HG03159 (cell line): ENCODE measurements around the gene FAM124A.

Source experiments
- ATAC-seq: cut with Tn5 transposase; IDR thresholded peaks from one replicate; pipeline ENCODE4 v1.9.1; 2021; ENCODE audit warnings: mild to moderate bottlenecking, moderate library complexity; ENCODE audit not compliant: unreplicated experiment

Gene FAM124A

DNA sequence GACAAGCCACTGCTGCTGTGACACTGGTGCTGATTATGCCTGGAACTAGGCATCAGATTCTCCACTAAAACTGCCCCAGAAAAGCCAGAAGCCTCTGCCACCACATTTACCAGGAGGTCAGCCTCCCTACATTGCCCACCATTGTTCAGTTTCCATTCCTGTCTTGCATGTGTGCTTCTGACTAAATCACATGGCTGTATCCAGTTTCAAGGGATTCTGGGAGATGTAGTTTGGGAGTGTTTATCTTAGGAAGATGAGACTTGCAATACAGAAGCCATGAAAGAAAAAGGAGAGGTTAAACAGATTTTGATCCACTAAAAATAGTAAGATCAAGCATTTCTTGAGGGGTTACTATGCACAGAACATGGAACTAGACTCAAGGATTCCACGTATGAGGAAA is 76.6 kb downstream of the FAM124A start:
- no peak for ATAC-seq

DNA sequence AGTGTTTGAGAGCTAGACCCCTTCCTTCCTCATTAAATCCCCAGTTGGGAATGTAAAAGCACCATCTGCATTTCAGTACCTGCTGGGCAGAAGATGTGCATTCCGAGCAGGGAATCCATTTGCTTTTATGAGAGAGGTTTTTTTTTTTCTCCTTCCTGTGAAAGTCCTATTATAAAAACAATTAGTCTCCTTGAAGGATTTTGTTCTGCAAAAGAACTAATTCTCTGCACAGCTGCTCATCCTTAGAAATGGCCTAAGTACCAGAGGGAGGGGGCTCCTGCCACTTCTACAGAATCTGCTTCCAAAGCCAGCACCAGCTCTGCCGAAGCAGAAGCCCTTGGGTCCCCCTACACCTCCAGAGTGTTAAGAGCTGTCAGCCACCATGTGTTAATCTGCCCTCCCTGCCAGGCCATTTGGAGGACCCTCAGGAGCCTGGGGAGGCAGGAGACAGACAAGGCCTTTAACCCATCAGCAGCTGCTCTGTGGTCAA is 80.9 kb downstream of the FAM124A start:
- no peak for ATAC-seq

DNA sequence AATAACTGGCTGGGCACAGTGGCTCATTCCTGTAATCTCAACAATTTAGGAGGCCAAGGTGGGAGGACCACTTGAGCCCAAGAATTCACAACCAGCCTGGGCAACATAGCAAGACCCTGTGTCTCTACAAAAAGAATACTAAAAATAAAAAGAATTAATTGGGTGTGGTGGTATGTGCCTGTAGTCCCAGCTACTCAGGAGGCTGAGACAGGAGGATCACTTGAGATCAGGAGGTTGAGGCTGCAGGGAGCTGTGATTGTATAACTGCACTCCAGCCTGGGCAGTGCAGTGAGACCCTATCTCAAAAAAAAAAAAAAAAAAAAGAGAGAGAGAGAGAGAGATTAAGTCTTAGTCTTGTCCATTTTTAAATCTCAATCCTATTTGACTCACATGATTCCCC is 81.7 kb downstream of the FAM124A start:
- no peak for ATAC-seq

DNA sequence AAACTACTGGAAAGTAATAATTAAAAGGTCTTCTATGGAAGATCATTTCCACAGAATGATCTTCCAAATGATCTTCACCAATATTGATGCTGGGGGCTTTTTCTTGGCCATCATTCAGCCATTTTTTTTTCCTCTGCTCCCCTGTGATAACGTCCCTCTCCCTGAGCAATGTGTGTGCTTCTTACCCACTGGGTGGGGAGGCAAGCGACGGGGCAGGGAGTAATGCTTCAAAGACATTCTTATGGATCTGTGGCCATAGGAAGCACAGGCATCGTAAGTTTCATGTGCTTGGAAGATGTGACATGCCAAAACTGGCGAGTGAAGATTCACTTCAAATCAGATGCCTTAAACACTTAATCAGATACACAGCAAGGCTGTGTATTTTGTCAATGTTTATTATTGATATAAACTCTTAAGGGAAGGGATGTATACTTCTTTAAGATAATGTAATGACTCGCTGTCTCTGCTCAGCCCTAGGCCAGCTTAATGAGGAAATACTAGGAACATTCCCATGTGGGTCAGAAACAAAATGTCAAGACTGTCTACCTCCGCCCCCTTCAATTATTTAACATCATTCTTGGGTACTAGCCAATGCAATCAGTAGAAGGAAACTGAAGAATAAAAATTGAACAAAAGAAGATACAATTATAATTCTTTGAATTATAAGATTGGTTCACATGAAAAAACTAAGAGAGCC is 83.2 kb downstream of the FAM124A start:
- ATAC-seq: no peak

DNA sequence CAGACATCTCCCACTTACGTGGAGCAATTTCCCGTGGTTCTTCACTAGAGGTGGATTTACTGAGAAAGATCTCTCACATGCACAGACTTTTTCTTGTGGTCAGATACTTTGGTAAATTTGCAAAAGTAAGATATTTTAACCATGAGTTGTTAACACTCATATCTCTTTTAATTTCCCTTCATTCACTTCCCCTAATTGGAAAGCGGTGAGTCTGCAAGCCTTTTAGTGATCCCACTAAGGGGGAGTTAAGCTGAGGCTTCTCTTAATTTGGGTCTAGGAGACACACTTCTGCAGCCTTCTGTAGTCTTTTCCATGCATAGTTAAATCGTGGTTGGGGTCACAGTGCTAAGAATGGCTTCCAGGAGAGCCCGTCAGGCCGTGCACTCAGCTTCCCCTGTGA is 86.6 kb downstream of the FAM124A start:
- no peak for ATAC-seq

DNA sequence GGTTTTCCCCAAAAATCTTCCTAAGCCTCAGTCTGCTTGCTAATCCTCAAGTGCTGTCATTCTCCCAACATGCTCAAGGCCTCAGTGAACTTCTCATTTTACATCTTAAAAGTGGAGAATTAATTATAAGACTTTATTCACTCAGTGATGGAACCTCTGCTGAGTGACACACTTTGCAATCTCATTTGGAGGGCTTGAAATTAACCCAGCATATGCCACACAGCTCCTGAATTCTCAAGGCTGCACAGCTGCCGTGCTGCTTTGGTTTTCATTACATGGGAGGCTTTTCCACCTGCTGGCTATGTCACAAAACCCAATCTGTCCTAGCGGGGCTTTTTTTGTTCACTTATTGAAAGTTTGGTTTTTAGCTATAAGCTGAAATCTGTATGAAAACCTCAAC is 89.0 kb downstream of the FAM124A start:
- ATAC-seq: no peak

DNA sequence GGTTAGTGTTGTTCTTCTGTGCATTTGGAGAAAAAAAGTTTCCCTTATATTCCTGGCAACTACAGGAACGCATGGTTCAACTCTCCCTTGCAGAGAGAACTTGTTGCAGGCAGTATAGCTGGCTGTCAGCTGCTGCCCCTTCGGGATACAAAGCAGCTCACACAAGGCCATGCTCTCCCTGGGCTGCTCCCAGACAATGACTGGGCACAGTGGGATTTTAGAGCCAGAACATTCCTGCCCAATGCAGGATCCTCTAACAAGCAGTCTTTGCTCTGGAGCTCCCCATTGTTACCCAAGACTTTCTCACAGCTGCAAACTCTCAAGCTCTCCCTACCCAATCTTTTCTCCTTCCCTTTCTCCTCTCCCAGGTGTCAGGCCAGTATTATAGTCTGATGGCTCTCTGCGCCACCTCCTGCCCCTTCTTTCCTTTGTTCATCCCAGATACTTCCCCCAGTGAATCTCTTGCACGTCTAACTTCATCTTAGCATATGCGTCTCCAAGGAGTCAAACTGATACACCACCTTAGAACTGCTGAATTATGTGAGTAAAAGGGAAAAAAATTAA is 89.8 kb downstream of the FAM124A start:
- ATAC-seq: no peak

DNA sequence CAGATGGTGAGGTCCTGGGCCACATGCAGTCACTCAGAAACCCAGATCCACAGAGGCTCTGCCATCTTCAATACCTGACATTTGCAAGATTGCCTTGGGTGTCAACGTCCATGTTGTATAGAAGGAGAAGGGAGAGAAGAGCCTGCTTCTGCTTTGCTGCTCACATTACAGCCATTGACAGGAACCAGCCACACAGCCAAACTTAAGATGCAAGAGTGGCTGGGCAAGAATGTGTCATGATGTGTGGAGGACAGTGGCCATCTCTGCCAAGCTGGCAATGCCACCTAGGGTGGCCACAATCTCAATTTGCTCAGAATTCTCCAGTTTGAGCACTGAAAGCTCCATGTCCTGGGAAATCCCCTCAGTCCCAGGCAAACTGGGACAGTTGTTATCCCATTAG is 91.4 kb downstream of the FAM124A start:
- ATAC-seq: no peak

DNA sequence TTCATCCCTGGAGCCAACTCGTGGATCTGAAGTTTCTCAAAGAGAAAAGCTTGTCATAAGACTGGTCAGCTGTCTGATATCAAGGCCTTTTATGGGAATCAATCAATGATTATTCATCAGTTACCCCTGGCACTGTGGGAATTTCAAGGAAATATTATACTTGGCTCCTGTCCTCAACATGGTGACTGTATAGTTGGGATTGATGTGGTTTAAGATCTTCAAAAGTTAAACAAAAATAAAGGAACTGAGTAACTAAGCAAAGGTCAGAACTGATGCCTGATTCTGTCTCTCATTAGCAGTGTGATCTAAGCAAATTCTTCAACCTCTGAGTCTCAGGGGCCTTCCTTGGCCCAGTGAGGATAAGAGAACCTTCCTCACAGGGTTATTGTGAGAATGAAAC is 95.1 kb downstream of the FAM124A start:
- no peak for ATAC-seq

DNA sequence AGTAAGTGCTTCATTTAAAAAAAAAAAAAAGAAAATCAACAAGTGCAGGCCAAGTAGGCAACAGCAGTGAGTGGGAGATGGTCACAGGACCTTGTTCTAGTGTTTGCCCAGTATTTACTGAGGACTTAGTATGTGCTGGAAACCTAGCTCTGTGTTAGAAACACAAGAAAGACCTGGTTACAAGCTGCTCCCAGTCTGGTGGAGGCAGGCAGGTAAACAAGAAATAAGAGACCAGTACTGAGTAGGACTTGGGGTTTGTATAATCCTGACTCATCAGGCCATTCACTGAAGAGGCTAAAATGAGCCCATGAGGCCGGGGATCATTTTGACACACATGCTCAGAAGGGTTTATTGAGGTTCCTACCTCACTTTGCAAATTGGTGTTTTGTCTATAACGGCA is 95.8 kb downstream of the FAM124A start:
- ATAC-seq: no peak

DNA sequence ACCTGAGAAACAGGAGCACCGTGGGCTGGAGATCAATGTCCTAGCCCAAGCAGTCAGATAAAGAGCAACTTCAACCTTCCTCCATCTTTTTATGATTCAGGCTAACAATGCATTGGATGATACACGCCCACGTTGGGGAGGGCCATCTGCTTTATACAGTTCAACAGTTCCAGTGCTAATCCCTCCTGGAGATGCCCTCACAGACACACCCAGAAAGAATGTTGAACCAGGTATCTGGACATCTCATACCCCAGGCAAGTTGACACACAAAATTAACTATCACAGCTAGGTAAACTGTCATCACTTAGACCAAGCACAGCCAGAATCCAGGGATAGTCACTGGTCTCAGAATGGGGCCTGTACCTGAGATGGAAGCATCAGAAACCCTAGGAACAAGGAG is 96.7 kb downstream of the FAM124A start:
- no peak for ATAC-seq

DNA sequence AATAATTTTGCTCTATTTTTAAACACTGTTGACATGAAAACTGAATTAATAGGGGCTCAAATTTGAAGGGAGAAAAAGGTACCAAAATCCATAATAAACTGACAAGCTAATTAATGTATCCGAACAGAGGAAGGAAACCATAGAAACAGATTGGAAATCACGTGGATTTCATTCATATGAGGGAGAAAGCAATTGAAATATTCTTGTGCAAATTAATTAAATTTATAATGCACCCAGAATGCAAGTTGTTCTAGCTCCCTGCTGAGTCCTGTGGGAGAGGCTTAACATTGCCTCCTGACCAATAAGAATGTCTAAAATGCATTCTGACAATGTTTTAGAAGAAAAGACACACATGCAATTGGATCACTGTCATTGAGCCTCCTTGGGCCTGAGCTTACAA is 99.6 kb downstream of the FAM124A start:
- no peak for ATAC-seq

DNA sequence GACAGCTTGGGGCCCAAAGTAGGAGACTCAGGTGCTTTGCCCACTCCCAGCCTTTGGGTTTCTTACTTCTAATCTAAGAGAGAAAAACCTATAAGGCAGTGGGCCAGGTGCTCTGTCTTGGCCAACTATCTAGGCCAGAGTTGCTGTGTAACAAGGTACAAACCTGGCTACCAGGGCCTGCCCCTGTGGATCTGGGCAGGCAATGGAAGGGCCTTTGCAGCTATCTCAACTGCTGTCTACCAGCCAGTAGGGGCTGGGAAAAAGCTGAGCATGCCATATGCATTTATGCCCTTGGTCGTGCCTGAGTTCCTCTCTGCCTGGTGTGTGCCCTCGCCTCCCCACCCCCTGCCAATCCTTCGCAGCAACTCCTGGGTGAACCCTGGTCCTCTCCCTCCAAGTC is 100.6 kb downstream of the FAM124A start:
- ATAC-seq: no peak

DNA sequence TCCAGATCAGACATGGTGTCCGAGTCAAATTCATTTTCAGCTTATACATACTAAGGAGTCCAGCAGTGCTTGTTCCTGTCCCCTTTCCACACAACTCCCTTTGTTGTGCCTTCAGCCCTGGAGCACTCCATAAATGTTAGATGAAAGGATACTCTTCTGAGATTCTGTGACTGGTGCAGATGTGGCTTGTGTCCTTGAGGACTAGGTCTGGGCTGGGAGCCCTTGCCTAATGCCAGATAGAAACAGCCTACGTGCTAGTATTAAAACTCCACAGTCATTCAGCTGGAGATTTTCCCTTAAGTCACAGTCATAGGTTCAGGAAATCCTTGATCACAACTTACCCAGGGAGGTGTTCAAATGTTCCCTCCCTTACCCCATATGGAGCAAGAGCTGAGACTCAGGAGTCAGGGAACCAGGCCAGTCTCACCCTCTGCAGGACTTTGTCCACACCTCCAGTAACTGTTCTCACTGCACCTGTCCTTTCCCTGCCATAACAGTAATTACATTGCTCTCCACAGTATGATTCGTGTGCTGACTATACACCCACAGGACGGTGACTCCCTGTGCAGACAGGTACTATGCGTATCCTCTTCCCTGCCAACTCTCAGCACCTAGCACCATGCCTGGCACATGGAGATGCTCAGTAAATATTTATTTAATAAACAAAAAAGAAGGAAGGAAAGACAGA is 101.8 kb downstream of the FAM124A start:
- no peak for ATAC-seq

DNA sequence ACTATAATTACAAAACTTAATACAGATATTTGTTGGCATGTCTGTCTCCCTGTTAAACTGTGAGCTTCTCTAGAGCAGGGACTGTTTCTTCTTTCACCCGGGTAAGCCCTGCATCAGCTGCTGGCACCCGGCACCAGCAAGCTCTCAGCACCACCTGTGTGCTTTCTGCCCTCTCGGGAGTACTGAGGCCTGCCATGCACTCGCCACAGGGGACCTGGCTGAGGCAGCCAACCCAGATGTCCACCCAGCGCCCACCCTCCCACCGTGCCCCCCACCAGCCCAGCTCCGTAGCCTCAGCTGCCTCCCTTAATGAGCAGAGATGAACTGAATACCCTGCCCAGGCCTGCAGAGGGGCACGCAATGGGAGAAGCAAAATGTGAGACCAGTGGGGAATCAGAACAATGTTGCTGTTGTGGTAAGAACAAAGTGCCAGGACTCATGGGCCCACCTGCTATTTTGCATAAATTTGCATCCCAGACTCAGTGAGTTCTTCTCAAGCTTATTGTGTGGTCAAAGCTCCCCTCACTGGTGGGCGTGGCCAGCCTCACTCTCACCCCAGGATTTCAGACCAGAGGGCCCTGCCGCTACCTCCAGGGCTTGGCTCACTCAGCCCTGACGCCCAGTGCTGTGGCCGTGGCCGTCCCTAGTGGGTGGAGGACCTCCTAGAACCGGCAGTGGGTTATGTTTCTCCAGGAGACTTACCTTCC is 102.7 kb downstream of the FAM124A start:
- peak; percentile 52 for ATAC-seq

DNA sequence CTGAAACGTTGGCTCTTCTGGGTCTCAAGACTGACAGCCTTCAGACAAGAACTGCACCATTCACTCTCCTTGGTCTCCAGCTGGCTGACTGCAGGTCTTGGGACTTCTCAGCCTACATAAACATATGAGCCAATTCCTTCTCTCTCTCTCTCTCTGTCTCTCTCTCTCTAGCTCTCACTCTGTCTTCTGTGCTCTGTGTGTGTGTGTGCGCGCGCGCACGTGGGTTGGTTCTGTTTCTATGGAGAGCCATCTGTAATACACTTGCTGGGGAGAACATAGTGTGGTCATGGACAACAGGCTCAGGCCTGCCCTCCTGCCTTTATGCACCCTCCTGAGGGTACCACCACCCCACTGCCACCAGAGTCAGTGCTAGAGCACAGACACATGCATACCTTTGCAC is 103.6 kb downstream of the FAM124A start:
- no peak for ATAC-seq

DNA sequence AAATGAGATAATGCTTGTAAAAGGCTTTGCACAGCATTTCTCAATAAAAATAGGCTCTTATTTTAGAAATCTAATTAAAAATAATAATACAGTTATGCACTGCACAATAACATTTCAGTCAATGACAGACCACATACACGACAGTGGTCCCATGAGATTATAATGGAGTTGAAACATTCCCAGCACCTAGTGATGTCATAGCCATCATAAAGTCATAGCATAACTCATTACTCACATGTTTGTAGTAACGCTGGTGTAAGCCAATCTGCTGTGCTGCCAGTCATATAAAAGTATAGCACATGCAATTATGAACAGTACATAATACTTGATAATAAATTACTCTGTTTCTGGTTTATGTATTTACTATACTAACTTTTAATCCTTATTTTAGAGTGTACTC is 104.6 kb downstream of the FAM124A start:
- no peak for ATAC-seq

DNA sequence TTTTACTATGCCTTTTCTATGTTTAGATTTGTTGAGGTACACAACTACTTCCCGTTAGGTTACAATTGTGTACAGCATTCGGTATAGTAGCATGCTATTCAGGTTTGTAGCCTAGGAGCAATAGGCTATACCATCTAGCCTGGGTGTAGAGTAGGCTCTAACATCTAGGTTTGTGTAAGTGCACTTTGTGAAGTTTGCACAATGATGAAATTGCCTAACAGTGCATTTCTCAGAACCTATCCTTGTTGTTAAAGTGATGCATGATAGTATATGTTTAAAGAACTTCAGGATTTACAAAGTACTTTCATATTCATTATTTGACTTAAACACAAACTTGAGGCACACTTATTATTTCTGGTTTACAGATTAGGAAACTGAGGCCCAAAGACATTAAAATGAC is 105.8 kb downstream of the FAM124A start:
- ATAC-seq: no peak

DNA sequence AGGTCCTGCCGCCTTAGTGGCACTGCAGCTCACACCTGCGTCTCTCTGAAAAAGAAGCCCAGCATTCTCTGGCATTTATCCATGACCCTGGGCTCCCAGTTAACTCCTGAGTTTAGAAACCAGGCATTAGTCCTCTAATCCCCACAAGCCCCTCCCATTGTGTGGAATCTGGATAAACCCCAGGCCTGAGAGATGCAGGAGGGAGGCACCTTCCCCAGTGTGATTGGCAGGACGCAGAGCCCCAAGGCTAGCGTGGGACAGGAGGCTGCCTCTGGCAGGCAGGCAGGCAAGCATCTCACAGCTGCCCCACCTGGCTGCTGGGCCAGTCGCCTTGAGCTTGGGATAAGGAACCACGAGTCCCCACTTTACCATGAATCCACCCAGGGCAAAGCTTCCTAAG is 106.3 kb downstream of the FAM124A start:
- no peak for ATAC-seq

DNA sequence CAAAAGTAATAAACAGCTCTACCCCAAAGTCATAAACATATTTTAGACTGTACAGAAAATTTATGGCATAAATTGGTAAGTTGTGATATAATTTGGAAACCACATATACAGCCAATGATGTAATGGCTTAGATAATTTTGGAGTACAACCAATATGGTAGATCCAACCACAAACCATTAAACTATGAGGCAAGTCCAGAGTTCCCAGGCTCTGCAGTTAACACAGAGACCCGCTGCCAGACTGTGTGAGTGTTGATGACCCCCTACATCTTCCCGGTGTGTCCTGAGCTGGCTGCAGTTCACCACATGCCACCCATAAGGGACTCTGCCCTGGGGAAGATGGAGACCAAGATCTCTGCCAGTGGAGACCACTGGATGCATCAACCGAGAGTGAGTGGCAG is 107.4 kb downstream of the FAM124A start:
- no peak for ATAC-seq

DNA sequence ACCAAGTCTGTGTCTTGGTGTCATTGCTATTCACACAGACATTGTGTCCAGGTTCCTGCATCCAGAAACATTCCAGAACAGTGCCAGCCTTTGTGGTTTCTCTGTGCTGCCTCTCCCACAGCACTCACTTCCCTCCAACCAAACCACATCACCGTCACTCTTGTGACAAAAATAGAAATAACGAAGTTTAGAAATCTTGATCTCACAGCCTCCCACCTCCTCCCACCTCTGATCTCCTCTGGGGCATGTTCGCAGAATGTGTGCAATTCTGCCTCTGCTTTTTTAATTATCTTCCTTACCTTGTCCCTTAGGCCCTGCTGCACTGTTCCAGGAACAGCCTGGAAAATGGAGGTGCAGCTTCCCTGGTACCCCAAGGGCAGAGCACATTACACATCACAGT is 108.6 kb downstream of the FAM124A start:
- ATAC-seq: no peak

DNA sequence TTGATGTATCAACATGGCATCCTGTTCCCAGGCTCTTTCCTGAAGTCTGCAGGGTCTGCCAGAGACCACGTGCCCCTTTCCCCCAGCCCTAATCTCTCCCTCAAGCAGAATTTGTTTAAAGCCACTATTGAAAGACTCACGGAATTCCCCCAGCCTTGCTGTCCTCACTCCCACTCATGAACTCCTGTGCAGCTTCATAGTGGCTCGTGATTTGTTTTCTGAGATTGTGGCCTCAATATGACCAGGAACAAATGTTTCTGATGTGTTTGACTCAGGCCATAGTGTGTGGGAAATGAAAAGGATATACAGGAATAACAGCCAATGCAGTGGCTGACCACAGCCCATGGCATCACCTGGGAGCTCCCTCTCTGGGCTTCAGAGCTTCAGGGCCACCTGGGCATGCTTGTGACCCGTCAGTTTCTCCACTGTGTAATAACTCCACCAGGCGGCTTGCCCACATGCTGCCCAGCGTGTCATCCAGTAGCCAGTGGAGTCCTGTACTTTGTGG is 109.2 kb downstream of the FAM124A start:
- ATAC-seq: no peak
